HL-60 (cell line): ENCODE measurements around the gene ARFGAP1.

Source experiments
- DNase-seq, 2 experiments: peaks; one replicate each; pipeline ENCODE4 v3.0.0-alpha.2; 2010 to 2020; ENCODE audit warnings: low read depth in 1 of 2, low spot score in 1 of 2
- H3K27ac ChIP-seq: fragments of 250-450 bp; sonication (Bioruptor Pico); replicated peaks from 2 replicates; pipeline ENCODE4 v1.5.1; 2020; ENCODE audit warnings: mild to moderate bottlenecking, moderate library complexity
- H3K27me3 ChIP-seq: fragments of 250-450 bp; sonication (Bioruptor Pico); 2 replicates; pipeline ENCODE4 v1.5.1; 2021; ENCODE audit warnings: mild to moderate bottlenecking, moderate library complexity; ENCODE audit not compliant: insufficient read depth, poor library complexity, severe bottlenecking
- H3K4me3 ChIP-seq: replicated peaks from 2 replicates; pipeline ENCODE4 v1.5.1; 2011; ENCODE audit warnings: mild to moderate bottlenecking, control low read depth, low read length; ENCODE audit not compliant: insufficient read depth
- GABPA ChIP-seq: IDR thresholded peaks from 2 replicates; pipeline ENCODE4 v1.6.1; 2012; ENCODE audit warnings: low read depth
- POLR2AphosphoS5 ChIP-seq: IDR thresholded peaks from 2 replicates; pipeline ENCODE4 v1.6.1; 2012; ENCODE audit warnings: low read depth
- SPI1 ChIP-seq: IDR thresholded peaks from 2 replicates; pipeline ENCODE4 v1.6.1; 2012; ENCODE audit warnings: low read depth, mild to moderate bottlenecking, borderline replicate concordance
- TF ChIP-seq, protein P1 (sequence below): IDR thresholded peaks from 2 replicates; pipeline ENCODE4 v1.6.1; 2012; ENCODE audit warnings: low read depth; ENCODE audit not compliant: insufficient replicate concordance
- TF ChIP-seq, protein P2 (sequence below): IDR thresholded peaks from one replicate; pipeline ENCODE4 v1.5.1; 2011; ENCODE audit warnings: low read length, control low read depth, inconsistent platforms; ENCODE audit not compliant: insufficient read depth

ARFGAP1 gene

DNA sequence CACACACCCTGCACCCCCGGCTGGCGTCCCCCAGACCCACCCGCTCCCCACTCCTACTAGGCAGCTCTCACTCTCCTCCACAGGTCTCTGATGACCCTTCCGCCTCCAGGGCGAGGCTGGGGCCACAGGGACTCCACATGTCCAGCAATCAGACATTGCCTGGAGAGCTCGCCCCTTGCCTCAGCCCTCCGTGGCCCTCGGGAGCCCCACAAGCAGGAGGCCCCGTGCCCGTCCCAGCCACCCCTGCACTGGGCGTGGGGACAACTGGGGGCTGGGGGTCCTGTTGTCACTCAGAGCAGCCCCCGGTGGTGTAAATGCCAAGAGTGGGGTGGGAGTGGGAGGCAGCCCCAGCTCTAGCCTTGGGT is 21.9 kb downstream of the ARFGAP1 start:
- TF ChIP-seq, protein P1, sequence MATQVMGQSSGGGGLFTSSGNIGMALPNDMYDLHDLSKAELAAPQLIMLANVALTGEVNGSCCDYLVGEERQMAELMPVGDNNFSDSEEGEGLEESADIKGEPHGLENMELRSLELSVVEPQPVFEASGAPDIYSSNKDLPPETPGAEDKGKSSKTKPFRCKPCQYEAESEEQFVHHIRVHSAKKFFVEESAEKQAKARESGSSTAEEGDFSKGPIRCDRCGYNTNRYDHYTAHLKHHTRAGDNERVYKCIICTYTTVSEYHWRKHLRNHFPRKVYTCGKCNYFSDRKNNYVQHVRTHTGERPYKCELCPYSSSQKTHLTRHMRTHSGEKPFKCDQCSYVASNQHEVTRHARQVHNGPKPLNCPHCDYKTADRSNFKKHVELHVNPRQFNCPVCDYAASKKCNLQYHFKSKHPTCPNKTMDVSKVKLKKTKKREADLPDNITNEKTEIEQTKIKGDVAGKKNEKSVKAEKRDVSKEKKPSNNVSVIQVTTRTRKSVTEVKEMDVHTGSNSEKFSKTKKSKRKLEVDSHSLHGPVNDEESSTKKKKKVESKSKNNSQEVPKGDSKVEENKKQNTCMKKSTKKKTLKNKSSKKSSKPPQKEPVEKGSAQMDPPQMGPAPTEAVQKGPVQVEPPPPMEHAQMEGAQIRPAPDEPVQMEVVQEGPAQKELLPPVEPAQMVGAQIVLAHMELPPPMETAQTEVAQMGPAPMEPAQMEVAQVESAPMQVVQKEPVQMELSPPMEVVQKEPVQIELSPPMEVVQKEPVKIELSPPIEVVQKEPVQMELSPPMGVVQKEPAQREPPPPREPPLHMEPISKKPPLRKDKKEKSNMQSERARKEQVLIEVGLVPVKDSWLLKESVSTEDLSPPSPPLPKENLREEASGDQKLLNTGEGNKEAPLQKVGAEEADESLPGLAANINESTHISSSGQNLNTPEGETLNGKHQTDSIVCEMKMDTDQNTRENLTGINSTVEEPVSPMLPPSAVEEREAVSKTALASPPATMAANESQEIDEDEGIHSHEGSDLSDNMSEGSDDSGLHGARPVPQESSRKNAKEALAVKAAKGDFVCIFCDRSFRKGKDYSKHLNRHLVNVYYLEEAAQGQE: no peak
- TF ChIP-seq SPI1 (no peak), GABPA (no peak), POLR2AphosphoS5 (no peak)
- TF ChIP-seq, protein P2, sequence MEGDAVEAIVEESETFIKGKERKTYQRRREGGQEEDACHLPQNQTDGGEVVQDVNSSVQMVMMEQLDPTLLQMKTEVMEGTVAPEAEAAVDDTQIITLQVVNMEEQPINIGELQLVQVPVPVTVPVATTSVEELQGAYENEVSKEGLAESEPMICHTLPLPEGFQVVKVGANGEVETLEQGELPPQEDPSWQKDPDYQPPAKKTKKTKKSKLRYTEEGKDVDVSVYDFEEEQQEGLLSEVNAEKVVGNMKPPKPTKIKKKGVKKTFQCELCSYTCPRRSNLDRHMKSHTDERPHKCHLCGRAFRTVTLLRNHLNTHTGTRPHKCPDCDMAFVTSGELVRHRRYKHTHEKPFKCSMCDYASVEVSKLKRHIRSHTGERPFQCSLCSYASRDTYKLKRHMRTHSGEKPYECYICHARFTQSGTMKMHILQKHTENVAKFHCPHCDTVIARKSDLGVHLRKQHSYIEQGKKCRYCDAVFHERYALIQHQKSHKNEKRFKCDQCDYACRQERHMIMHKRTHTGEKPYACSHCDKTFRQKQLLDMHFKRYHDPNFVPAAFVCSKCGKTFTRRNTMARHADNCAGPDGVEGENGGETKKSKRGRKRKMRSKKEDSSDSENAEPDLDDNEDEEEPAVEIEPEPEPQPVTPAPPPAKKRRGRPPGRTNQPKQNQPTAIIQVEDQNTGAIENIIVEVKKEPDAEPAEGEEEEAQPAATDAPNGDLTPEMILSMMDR: no peak
- no peak for DNase-seq
- Histone ChIP-seq H3K27me3 (peaks cover 20% of the 10 kb centered on the region), H3K27ac (no peak overlapping the region), H3K4me3 (no peak overlapping the region)

GRCh38 chr20:63295018-63295417 is 22.4 kb downstream of the ARFGAP1 start:
- Histone ChIP-seq H3K27ac (no peak overlapping the region), H3K4me3 (no peak overlapping the region), H3K27me3 (peaks cover 20% of the 10 kb centered on the region)
- no peak for DNase-seq
- TF ChIP-seq POLR2AphosphoS5 (no peak), GABPA (no peak), SPI1 (no peak)
- TF ChIP-seq, protein P1: no peak

DNA sequence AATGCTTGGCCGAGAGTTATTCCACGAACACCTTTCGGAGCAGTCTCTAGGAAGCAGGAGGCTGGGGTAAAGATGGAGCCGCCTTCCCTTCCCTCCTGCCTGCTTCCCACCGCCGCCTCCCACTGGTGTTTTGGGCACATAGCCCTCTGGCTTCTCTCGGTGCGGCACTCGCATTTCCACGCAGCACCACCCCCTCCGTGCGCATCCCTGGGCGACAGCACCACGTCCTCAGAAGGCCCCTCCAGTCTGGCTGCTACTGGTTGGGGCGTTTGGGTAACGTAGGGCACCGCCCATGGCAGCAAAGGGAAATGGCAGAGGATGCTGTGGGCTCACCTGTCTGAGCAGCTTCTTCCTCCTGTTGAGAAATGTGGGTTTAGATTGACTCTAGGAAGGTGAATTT is 22.8 kb downstream of the ARFGAP1 start:
- Histone ChIP-seq H3K4me3 (no peak overlapping the region), H3K27me3 (peaks cover 20% of the 10 kb centered on the region), H3K27ac (no peak overlapping the region)
- no peak for DNase-seq
- TF ChIP-seq, protein P2: no peak
- TF ChIP-seq POLR2AphosphoS5 (no peak), SPI1 (no peak), GABPA (no peak)
- TF ChIP-seq, protein P1: no peak

DNA sequence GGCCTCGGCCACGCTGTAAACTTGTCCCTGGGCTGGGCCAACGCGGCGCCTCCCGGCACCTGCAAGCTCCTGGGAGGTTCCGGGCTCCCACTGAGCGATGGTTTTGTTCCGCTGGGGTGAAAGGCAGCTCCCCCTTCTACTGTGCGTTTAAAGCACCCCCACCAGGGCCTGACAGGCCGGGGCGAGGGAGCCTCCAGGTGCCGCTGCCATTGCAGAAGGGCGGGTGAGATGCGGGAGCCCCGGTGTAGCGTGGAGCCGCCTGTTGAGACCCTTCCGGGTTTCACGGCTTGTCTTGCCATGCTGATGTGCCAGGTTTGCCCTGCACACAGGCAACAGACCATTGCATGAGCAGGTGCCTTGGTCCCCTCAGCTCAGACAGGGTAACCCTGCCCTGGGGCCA is 23.2 kb downstream of the ARFGAP1 start:
- TF ChIP-seq GABPA: no peak
- TF ChIP-seq POLR2AphosphoS5: no peak
- TF ChIP-seq, protein P2: no peak
- TF ChIP-seq SPI1: no peak
- TF ChIP-seq, protein P1: no peak
- Histone ChIP-seq H3K27ac (no peak overlapping the region), H3K27me3 (peaks cover 22% of the 10 kb centered on the region), H3K4me3 (no peak overlapping the region)
- no peak for DNase-seq
